ENCODE results near the gene PCNX4.
"Not testable (repeated sequence)": the region's sequence is repeated elsewhere in the genome, so short reads cannot be mapped to it uniquely, and the experiment has no call there.

Gene PCNX4
- total RNA-seq: 37.5 to 45.3 (median 39.7) reads per million in 3 donors

- Histone ChIP-seq H3K9me3 (ENCODE audit: control insufficient read depth, low read length) (no peaks in the 10 kb centered on the region), H3K27ac (ENCODE audit: insufficient read depth, low read length, poor library complexity, severe bottlenecking) (peak within 1 kb of the TSS; percentile 97), H3K36me3 (ENCODE audit: control insufficient read depth, insufficient read depth, low read length) (no peaks in the 10 kb centered on the region), H3K27me3 (replicated peaks; ENCODE audit: control insufficient read depth, insufficient read depth, low read length, poor library complexity, severe bottlenecking) (no peaks in the 10 kb centered on the region), H3K4me1 (ENCODE audit: control insufficient read depth, insufficient read depth, low read length, poor library complexity, severe bottlenecking) (peaks cover 7% of the 10 kb centered on the region), H3K4me3 (ENCODE audit: insufficient read depth, low read depth, low read length, poor library complexity, severe bottlenecking) (peak within 1 kb of the TSS; percentile 87)
- peak; percentile 89 to 92 (median 91) for DNase-seq
Observed at GRCh38 chr14:60091550-60092525, at the start of gene PCNX4. Gene PCNX4, plus strand, starts transcription at chr14:60091923. Its CDS starts 15,716 bp downstream, at chr14:60107639.

- not testable (repeated sequence) for H3K9me3 ChIP-seq (ENCODE audit: control insufficient read depth, low read length); H3K36me3 ChIP-seq (ENCODE audit: control insufficient read depth, insufficient read depth, low read length); H3K27me3 ChIP-seq (replicated peaks; ENCODE audit: control insufficient read depth, insufficient read depth, low read length, poor library complexity, severe bottlenecking); H3K27ac ChIP-seq (ENCODE audit: insufficient read depth, low read length, poor library complexity, severe bottlenecking); H3K4me3 ChIP-seq (ENCODE audit: insufficient read depth, low read depth, low read length, poor library complexity, severe bottlenecking); DNase-seq
- peaks cover 12% of the 10 kb centered on the region for H3K4me1 ChIP-seq (ENCODE audit: control insufficient read depth, insufficient read depth, low read length, poor library complexity, severe bottlenecking)
Observed at GRCh38 chr14:60047976-60048375, 43.7 kb upstream of the PCNX4 start.

GRCh38 chr14:60051721-60052221 lies 40.0 kb upstream of the PCNX4 start:
- Histone ChIP-seq H3K4me3 (ENCODE audit: insufficient read depth, low read depth, low read length, poor library complexity, severe bottlenecking) (no peak overlapping the region), H3K27me3 (replicated peaks; ENCODE audit: control insufficient read depth, insufficient read depth, low read length, poor library complexity, severe bottlenecking) (no peaks in the 10 kb centered on the region)
- DNase-seq: no peak

GRCh38 chr14:60058087-60058486 lies 33.6 kb upstream of the PCNX4 start:
- Histone ChIP-seq H3K4me1 (ENCODE audit: control insufficient read depth, insufficient read depth, low read length, poor library complexity, severe bottlenecking) (no peaks in the 10 kb centered on the region), H3K36me3 (ENCODE audit: control insufficient read depth, insufficient read depth, low read length) (no peaks in the 10 kb centered on the region), H3K9me3 (ENCODE audit: control insufficient read depth, low read length) (no peaks in the 10 kb centered on the region), H3K4me3 (ENCODE audit: insufficient read depth, low read depth, low read length, poor library complexity, severe bottlenecking) (no peak overlapping the region), H3K27me3 (replicated peaks; ENCODE audit: control insufficient read depth, insufficient read depth, low read length, poor library complexity, severe bottlenecking) (no peaks in the 10 kb centered on the region), H3K27ac (ENCODE audit: insufficient read depth, low read length, poor library complexity, severe bottlenecking) (no peak overlapping the region)
- no peak for DNase-seq

More at GRCh38 chr14:60051721-60052221, 40.0 kb upstream of the PCNX4 start:
- Histone ChIP-seq H3K36me3 (ENCODE audit: control insufficient read depth, insufficient read depth, low read length) (no peaks in the 10 kb centered on the region), H3K9me3 (ENCODE audit: control insufficient read depth, low read length) (no peaks in the 10 kb centered on the region), H3K4me1 (ENCODE audit: control insufficient read depth, insufficient read depth, low read length, poor library complexity, severe bottlenecking) (peaks cover 12% of the 10 kb centered on the region), H3K27ac (ENCODE audit: insufficient read depth, low read length, poor library complexity, severe bottlenecking) (no peak overlapping the region)

- no peak overlapping the region for H3K4me3 ChIP-seq (ENCODE audit: insufficient read depth, low read depth, low read length, poor library complexity, severe bottlenecking)
- no peaks in the 10 kb centered on the region for H3K27me3 ChIP-seq (replicated peaks; ENCODE audit: control insufficient read depth, insufficient read depth, low read length, poor library complexity, severe bottlenecking)
- H3K36me3 ChIP-seq (ENCODE audit: control insufficient read depth, insufficient read depth, low read length): no peaks in the 10 kb centered on the region
- H3K9me3 ChIP-seq (ENCODE audit: control insufficient read depth, low read length): no peaks in the 10 kb centered on the region
- no peaks in the 10 kb centered on the region for H3K4me1 ChIP-seq (ENCODE audit: control insufficient read depth, insufficient read depth, low read length, poor library complexity, severe bottlenecking)
- DNase-seq: no peak
- H3K27ac ChIP-seq (ENCODE audit: insufficient read depth, low read length, poor library complexity, severe bottlenecking): no peak overlapping the region
Observed at GRCh38 chr14:60061371-60061770, 30.4 kb upstream of the PCNX4 start.

- Histone ChIP-seq H3K9me3 (ENCODE audit: control insufficient read depth, low read length) (no peaks in the 10 kb centered on the region), H3K4me3 (ENCODE audit: insufficient read depth, low read depth, low read length, poor library complexity, severe bottlenecking) (no peak overlapping the region), H3K27ac (ENCODE audit: insufficient read depth, low read length, poor library complexity, severe bottlenecking) (no peak overlapping the region), H3K27me3 (replicated peaks; ENCODE audit: control insufficient read depth, insufficient read depth, low read length, poor library complexity, severe bottlenecking) (no peaks in the 10 kb centered on the region), H3K36me3 (ENCODE audit: control insufficient read depth, insufficient read depth, low read length) (no peaks in the 10 kb centered on the region), H3K4me1 (ENCODE audit: control insufficient read depth, insufficient read depth, low read length, poor library complexity, severe bottlenecking) (no peaks in the 10 kb centered on the region)
- no peak for DNase-seq
Observed at GRCh38 chr14:60064491-60065072, 27.1 kb upstream of the PCNX4 start.

GRCh38 chr14:60067882-60068281 lies 23.8 kb upstream of the PCNX4 start:
- no peaks in the 10 kb centered on the region for H3K9me3 ChIP-seq (ENCODE audit: control insufficient read depth, low read length)

GRCh38 chr14:60079723-60080122 lies 12.0 kb upstream of the PCNX4 start:
- no peaks in the 10 kb centered on the region for H3K4me1 ChIP-seq (ENCODE audit: control insufficient read depth, insufficient read depth, low read length, poor library complexity, severe bottlenecking)
- no peak overlapping the region for H3K27ac ChIP-seq (ENCODE audit: insufficient read depth, low read length, poor library complexity, severe bottlenecking)
- no peaks in the 10 kb centered on the region for H3K36me3 ChIP-seq (ENCODE audit: control insufficient read depth, insufficient read depth, low read length)
- no peaks in the 10 kb centered on the region for H3K9me3 ChIP-seq (ENCODE audit: control insufficient read depth, low read length)
- no peaks in the 10 kb centered on the region for H3K27me3 ChIP-seq (replicated peaks; ENCODE audit: control insufficient read depth, insufficient read depth, low read length, poor library complexity, severe bottlenecking)
- H3K4me3 ChIP-seq (ENCODE audit: insufficient read depth, low read depth, low read length, poor library complexity, severe bottlenecking): no peak overlapping the region
- DNase-seq: no peak

More at GRCh38 chr14:60067882-60068281, 23.8 kb upstream of the PCNX4 start:
- Histone ChIP-seq H3K27me3 (replicated peaks; ENCODE audit: control insufficient read depth, insufficient read depth, low read length, poor library complexity, severe bottlenecking) (no peaks in the 10 kb centered on the region), H3K27ac (ENCODE audit: insufficient read depth, low read length, poor library complexity, severe bottlenecking) (no peak overlapping the region), H3K4me1 (ENCODE audit: control insufficient read depth, insufficient read depth, low read length, poor library complexity, severe bottlenecking) (no peaks in the 10 kb centered on the region), H3K4me3 (ENCODE audit: insufficient read depth, low read depth, low read length, poor library complexity, severe bottlenecking) (no peak overlapping the region), H3K36me3 (ENCODE audit: control insufficient read depth, insufficient read depth, low read length) (no peaks in the 10 kb centered on the region)
- no peak for DNase-seq

- no peak overlapping the region for H3K4me3 ChIP-seq (ENCODE audit: insufficient read depth, low read depth, low read length, poor library complexity, severe bottlenecking)
- H3K27ac ChIP-seq (ENCODE audit: insufficient read depth, low read length, poor library complexity, severe bottlenecking): no peak overlapping the region
- H3K36me3 ChIP-seq (ENCODE audit: control insufficient read depth, insufficient read depth, low read length): no peaks in the 10 kb centered on the region
- no peaks in the 10 kb centered on the region for H3K27me3 ChIP-seq (replicated peaks; ENCODE audit: control insufficient read depth, insufficient read depth, low read length, poor library complexity, severe bottlenecking)
- H3K4me1 ChIP-seq (ENCODE audit: control insufficient read depth, insufficient read depth, low read length, poor library complexity, severe bottlenecking): no peaks in the 10 kb centered on the region
- H3K9me3 ChIP-seq (ENCODE audit: control insufficient read depth, low read length): no peaks in the 10 kb centered on the region
- DNase-seq: no peak
Observed at GRCh38 chr14:60085085-60085484, 6.6 kb upstream of the PCNX4 start.

GRCh38 chr14:60085693-60086092 lies 6.0 kb upstream of the PCNX4 start:
- DNase-seq: no peak
- no peaks in the 10 kb centered on the region for H3K36me3 ChIP-seq (ENCODE audit: control insufficient read depth, insufficient read depth, low read length)
- no peak overlapping the region for H3K4me3 ChIP-seq (ENCODE audit: insufficient read depth, low read depth, low read length, poor library complexity, severe bottlenecking)
- H3K4me1 ChIP-seq (ENCODE audit: control insufficient read depth, insufficient read depth, low read length, poor library complexity, severe bottlenecking): no peaks in the 10 kb centered on the region
- no peaks in the 10 kb centered on the region for H3K27me3 ChIP-seq (replicated peaks; ENCODE audit: control insufficient read depth, insufficient read depth, low read length, poor library complexity, severe bottlenecking)
- no peaks in the 10 kb centered on the region for H3K9me3 ChIP-seq (ENCODE audit: control insufficient read depth, low read length)
- H3K27ac ChIP-seq (ENCODE audit: insufficient read depth, low read length, poor library complexity, severe bottlenecking): no peak overlapping the region
